Measurements from ENCODE around the gene CDH26. TPM values are rescaled to one million over a fixed set of nuclear protein-coding genes. Genes with fewer than 3 reads are reported as not detected.
A peak's percentile ranks its signal among the peaks of the same experiment; 100 is the strongest.
"Not testable (repeated sequence)": the region's sequence is repeated elsewhere in the genome, so short reads cannot be mapped to it uniquely, and the experiment has no call there.

Gene CDH26
- polyA plus RNA-seq, 3 donors = 0.22 to 1.2 (median 0.45) TPM

- WGBS, 3 donors = 44 to 59% (median 45%) methylated on average over 68 to 104 of the region's 104 CpGs
These were observed 19.0 kb upstream of the CDH26 start for GRCh38 chr20:59939052-59939878.

GRCh38 chr20:59939879-59940128 is 18.4 kb upstream of the CDH26 start:
- WGBS, 3 donors = 0% methylated on average over 24 of the region's 24 CpGs
- H3K27ac ChIP-seq (ENCODE audit: low read depth, low read length) = peak overlapping the region; percentile 88

More at GRCh38 chr20:59939052-59939878, 19.0 kb upstream of the CDH26 start:
- peak overlapping the region; percentile 88 for H3K27ac ChIP-seq (ENCODE audit: low read depth, low read length)

GRCh38 chr20:59940129-59940955 is 17.9 kb upstream of the CDH26 start, which contains the start of the genes FAM217B and PPP1R3D:
FAM217B (plus strand) TSS chr20:59940389; CDS start chr20:59943944, 3,555 bp downstream.
PPP1R3D (minus strand) TSS chr20:59940305; CDS start chr20:59939931, 374 bp downstream.
- 0% methylated on average over 46 to 57 of the region's 57 CpGs for WGBS, 3 donors
- H3K27ac ChIP-seq (ENCODE audit: low read depth, low read length) = peak within 1 kb of the TSS; percentile 88

GRCh38 chr20:59940956-59941294 is 17.3 kb upstream of the CDH26 start:
- H3K27ac ChIP-seq (ENCODE audit: low read depth, low read length) = peak overlapping the region; percentile 11
- WGBS, 3 donors = 0 to 1% (median 0%) methylated on average over 4 of the region's 4 CpGs

GRCh38 chr20:59942245-59942644 is 16.0 kb upstream of the CDH26 start:
- 80 to 88% (median 83%) methylated on average over 2 of the region's 2 CpGs for WGBS, 3 donors

GRCh38 chr20:59944726-59945125 is 13.5 kb upstream of the CDH26 start:
- no peak overlapping the region for H3K27ac ChIP-seq (ENCODE audit: low read depth, low read length)
- WGBS, 3 donors = 90 to 95% (median 93%) methylated on average over 7 of the region's 7 CpGs

More at GRCh38 chr20:59942245-59942644, 16.0 kb upstream of the CDH26 start:
- no peak overlapping the region for H3K27ac ChIP-seq (ENCODE audit: low read depth, low read length)

GRCh38 chr20:59945175-59945574 is 13.0 kb upstream of the CDH26 start:
- H3K27ac ChIP-seq (ENCODE audit: low read depth, low read length) = no peak overlapping the region
- 65 to 76% (median 66%) methylated on average over 3 of the region's 3 CpGs for WGBS, 3 donors

- H3K27ac ChIP-seq (ENCODE audit: low read depth, low read length) = no peak overlapping the region
- WGBS, 3 donors = 76 to 85% (median 80%) methylated on average over 2 of the region's 2 CpGs
These were observed 12.5 kb upstream of the CDH26 start for GRCh38 chr20:59945731-59946130.

- 72 to 95% (median 73%) methylated on average over 8 of the region's 8 CpGs for whole genome bisulfite sequencing, 3 donors
- H3K27ac ChIP-seq (ENCODE audit: low read depth, low read length) = no peak overlapping the region
These were observed 10.8 kb upstream of the CDH26 start for GRCh38 chr20:59947376-59947775.

- H3K27ac ChIP-seq (ENCODE audit: low read depth, low read length) = no peak overlapping the region
- WGBS, 3 donors = 43 to 58% (median 57%) methylated on average over 1 of the region's 1 CpG
These were observed 10.0 kb upstream of the CDH26 start for GRCh38 chr20:59948212-59948611.

- no peak overlapping the region for H3K27ac ChIP-seq (ENCODE audit: low read depth, low read length)
- 34 to 46% (median 36%) methylated on average over 7 of the region's 7 CpGs for WGBS, 3 donors
These were observed 9.1 kb upstream of the CDH26 start for GRCh38 chr20:59948828-59949720.

- WGBS, 3 donors = 94 to 96% (median 96%) methylated on average over 6 of the region's 6 CpGs
- no peak overlapping the region for H3K27ac ChIP-seq (ENCODE audit: low read depth, low read length)
These were observed 8.3 kb upstream of the CDH26 start for GRCh38 chr20:59949911-59950310.

GRCh38 chr20:59954718-59955117 is 3.5 kb upstream of the CDH26 start:
- no peak overlapping the region for H3K27ac ChIP-seq (ENCODE audit: low read depth, low read length)
- WGBS, 3 donors = 93 to 98% (median 96%) methylated on average over 4 of the region's 4 CpGs

- no peak overlapping the region for H3K27ac ChIP-seq (ENCODE audit: low read depth, low read length)
- 79 to 85% (median 81%) methylated on average over 8 of the region's 8 CpGs for WGBS, 3 donors
These were observed 3.0 kb upstream of the CDH26 start for GRCh38 chr20:59955131-59955796.

- H3K27ac ChIP-seq (ENCODE audit: low read depth, low read length) = not testable (repeated sequence)
These were observed 655 bp upstream of the CDH26 start for GRCh38 chr20:59957568-59957967.

- no peak overlapping the region for H3K27ac ChIP-seq (ENCODE audit: low read depth, low read length)
- 83 to 94% (median 93%) methylated on average over 4 of the region's 4 CpGs for WGBS, 3 donors
These were observed 403 bp downstream of the CDH26 start for GRCh38 chr20:59958626-59959025.

GRCh38 chr20:59961423-59961822 is 3.2 kb downstream of the CDH26 start:
- 67 to 70% (median 69%) methylated on average over 2 of the region's 2 CpGs for WGBS, 3 donors
- no peak overlapping the region for H3K27ac ChIP-seq (ENCODE audit: low read depth, low read length)

GRCh38 chr20:59962155-59962554 is 3.9 kb downstream of the CDH26 start:
- WGBS, 3 donors = 85 to 94% (median 87%) methylated on average over 6 of the region's 6 CpGs
- no peak overlapping the region for H3K27ac ChIP-seq (ENCODE audit: low read depth, low read length)

Measured in adipose tissue (tissue), 3 donors.